HG03439 (cell line): Measurements from ENCODE around the gene ASCL2.
"Not testable (repeated sequence)": the region's sequence is repeated elsewhere in the genome, so short reads cannot be mapped to it uniquely, and the experiment has no call there.

ENCODE experiments used
- ATAC-seq: cut with Tn5 transposase; IDR thresholded peaks from one replicate; pipeline ENCODE4 v1.9.1; 2021; ENCODE audit warnings: mild to moderate bottlenecking, moderate library complexity; ENCODE audit not compliant: unreplicated experiment

Gene ASCL2

DNA sequence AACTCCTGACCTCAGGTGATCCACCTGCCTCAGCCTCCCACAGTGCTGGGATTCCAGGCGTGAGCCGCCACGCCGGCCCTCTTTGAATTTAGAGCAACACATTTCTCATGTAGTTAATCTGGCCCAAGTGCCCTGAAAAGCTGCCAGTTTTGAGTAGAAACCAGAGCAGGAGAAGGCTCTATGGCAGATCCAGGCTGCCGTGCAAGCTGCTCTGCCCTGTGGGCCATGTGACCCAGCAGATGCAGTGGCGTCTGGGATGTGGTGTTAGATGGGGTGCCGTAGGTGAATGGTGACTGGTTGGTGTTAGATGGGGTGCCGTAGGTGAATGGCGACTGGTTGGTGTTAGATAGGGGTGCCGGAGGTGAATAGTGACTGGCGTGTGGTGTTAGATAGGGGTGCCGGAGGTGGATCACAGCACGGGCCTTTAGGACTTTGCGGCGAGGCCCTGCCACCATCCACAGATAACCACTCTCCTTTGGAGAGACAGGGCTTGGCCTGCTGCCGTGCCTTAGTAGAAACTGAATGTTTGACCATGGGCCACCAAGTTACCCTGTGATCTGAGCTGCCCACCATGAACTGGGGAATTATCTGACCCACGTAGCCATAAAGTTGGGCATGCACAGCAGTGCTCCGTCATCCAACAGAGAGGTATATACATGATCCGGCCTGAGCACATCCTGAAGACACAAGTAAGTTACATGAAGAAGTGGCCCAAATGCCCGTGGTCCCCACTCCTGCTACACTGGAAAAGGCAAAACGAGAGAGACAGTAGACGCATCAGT, 32.7 kb downstream of the ASCL2 start:
- no peak for ATAC-seq

DNA sequence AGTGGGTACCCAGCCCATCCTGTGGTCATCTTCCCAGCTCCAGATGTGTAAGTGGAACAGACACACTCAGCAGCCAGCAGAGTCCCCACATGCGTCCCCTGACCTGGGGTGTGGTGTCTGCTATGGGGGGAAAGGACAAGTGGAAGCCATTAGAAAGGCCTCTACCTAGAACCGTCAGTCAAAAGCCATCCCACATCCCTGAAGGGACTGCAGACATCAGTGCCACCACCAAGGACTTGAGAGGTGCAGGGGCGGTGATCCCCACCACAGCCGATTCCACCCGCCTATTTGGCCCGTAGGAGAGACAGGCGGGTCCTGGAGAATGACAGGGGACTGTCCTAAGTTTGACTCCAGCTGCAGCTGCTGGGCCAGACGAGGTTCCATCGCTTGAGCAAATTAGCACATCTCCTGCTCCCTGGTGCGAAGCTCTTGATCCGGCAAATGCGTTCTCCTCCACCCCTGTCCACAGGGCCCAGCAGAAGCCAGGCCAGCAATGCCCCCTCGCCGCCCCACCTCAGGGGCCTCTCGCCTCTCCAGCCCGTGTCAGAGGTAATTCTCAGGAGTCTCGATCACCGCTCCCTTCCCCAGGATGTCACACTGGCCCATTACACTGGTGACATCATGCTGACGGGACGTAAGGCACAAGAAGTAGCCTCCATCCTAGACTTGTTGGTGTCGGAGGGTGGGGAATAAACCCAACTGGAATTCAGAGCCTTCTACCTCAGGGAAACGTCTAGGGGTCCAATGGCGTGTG, 33.8 kb downstream of the ASCL2 start:
- not testable (repeated sequence) for ATAC-seq

- ATAC-seq = no peak
These were observed 34.6 kb downstream of the ASCL2 start for GRCh38 chr11:2235588-2236326.

GRCh38 chr11:2234963-2235362, 35.4 kb downstream of the ASCL2 start:
- ATAC-seq = no peak

DNA sequence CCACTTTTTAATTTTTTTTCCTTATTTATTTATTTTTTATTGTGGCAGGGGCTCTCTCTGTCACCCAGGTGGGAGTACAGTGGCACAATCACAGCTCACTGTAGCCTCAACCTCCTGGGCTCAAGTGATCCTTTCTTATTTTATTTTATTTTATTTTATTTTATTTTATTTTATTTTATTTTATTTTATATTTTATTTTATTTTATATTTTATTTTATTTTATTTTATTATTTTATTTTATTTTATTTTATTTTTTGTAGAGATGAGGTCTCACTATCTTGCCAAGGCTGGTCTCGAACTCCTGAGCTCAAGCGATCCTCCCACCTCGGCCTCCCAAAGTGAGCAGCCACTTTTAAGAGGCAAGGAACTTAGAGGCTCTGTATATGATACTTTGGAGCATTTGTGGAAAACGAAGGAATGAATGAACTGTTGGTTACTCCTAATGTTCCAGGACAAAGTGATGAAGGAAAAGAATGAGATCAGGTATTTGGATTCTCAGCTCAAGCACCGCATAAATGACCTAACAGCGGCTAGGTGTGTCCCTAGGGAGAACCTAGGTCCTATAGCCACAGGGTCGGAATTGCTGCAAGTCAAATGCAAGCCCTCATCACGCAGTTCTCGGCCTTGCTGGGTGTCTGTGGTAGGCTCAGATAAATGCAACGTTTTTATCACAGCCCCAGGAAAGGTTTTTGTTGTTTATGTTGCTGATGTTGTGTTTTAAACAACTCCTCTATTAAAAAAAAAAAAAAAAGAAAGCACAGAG, 36.5 kb downstream of the ASCL2 start:
- no peak for ATAC-seq

DNA sequence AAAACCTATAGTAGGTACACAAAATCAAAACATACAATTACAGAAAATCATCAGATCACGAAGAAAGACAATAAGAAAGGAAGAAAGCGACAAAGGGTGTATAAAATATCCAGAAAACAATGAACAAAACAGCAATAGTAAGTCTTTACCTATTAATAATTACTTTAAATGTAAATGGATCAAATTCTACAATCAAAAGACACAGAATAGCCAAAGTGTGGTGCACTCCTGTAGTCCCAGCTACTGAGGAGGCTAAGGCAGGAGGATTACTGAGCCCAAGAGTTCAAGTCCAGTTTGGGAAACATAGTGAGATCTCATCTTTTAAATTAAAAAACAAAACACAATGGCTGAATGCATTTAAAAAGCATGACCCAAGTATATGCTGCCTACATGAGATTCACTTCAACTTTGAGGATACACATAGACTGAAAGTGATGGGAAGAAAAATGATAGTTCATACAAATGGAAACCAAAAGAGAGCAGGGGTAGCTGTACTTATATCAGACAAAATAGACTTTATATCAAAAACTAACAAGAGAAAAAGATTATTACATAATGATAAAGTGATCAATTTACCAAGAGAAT, 40.6 kb downstream of the ASCL2 start:
- ATAC-seq = no peak

- ATAC-seq = no peak
These were observed 46.1 kb downstream of the ASCL2 start for GRCh38 chr11:2224254-2224653.

- ATAC-seq = no peak
These were observed 47.1 kb downstream of the ASCL2 start for GRCh38 chr11:2223153-2223794.

GRCh38 chr11:2222451-2222850, 47.9 kb downstream of the ASCL2 start:
- no peak for ATAC-seq

GRCh38 chr11:2221591-2221990, 48.8 kb downstream of the ASCL2 start:
- ATAC-seq = no peak

- no peak for ATAC-seq
These were observed 49.4 kb downstream of the ASCL2 start for GRCh38 chr11:2221024-2221423.

GRCh38 chr11:2220173-2220771, 50.1 kb downstream of the ASCL2 start:
- no peak for ATAC-seq

- ATAC-seq = no peak
These were observed 50.9 kb downstream of the ASCL2 start for GRCh38 chr11:2219318-2220017.
